ENCODE results near the gene CACNB3.

CACNB3 gene

GRCh38 chr12:48788854-48789775 is 29.2 kb upstream of the CACNB3 start, which contains the start of gene ADCY6:
Gene ADCY6, minus strand, starts transcription at chr12:48789089. Its CDS starts 5,655 bp downstream, at chr12:48783434.
- DNase-seq: no peak

- DNase-seq: no peak
These were observed 28.4 kb upstream of the CACNB3 start for GRCh38 chr12:48789858-48790326.

GRCh38 chr12:48793696-48794095 is 24.6 kb upstream of the CACNB3 start:
- DNase-seq: no peak

GRCh38 chr12:48794870-48795269 is 23.4 kb upstream of the CACNB3 start:
- DNase-seq: no peak

- peak; percentile 50 for DNase-seq
These were observed 22.5 kb upstream of the CACNB3 start for GRCh38 chr12:48795550-48796455.

- DNase-seq: no peak
These were observed 21.3 kb upstream of the CACNB3 start for GRCh38 chr12:48796976-48797375.

- no peak for DNase-seq
These were observed 17.8 kb upstream of the CACNB3 start for GRCh38 chr12:48800457-48800856.

GRCh38 chr12:48800971-48801370 is 17.3 kb upstream of the CACNB3 start:
- no peak for DNase-seq

- no peak for DNase-seq
These were observed 14.6 kb upstream of the CACNB3 start for GRCh38 chr12:48803675-48804074.

- no peak for DNase-seq
These were observed 10.3 kb upstream of the CACNB3 start for GRCh38 chr12:48807981-48808380.

GRCh38 chr12:48810903-48811431 is 7.3 kb upstream of the CACNB3 start:
- DNase-seq: no peak

GRCh38 chr12:48811437-48812090 is 6.7 kb upstream of the CACNB3 start:
- DNase-seq: no peak

- DNase-seq: no peak
These were observed 5.9 kb upstream of the CACNB3 start for GRCh38 chr12:48812389-48812788.

- DNase-seq: no peak
These were observed 4.6 kb upstream of the CACNB3 start for GRCh38 chr12:48813465-48814261.

GRCh38 chr12:48814262-48815125 is 3.8 kb upstream of the CACNB3 start:
- peak; percentile 61 for DNase-seq

- DNase-seq: peak; percentile 32
These were observed 2.9 kb upstream of the CACNB3 start for GRCh38 chr12:48815126-48816110.

- DNase-seq: no peak
These were observed 2.0 kb upstream of the CACNB3 start for GRCh38 chr12:48816143-48816854.

GRCh38 chr12:48818831-48819590 is 715 bp downstream of the CACNB3 start:
- no peak for DNase-seq
